Activated CD4-positive, alpha-beta T cell treated with anti-CD3 and anti-CD28 coated beads, Interleukin-2, amount 50 U/mL, for 4 hours (primary cell): ENCODE data around the gene GPRC5B.

Source experiments
- DNase-seq, 2 experiments: peaks; one replicate each; pipeline ENCODE4 v3.0.0-alpha.2; 2020

The GPRC5B gene

GRCh38 chr16:19896951-19897350, 12.3 kb upstream of the GPRC5B start:
- no peak for DNase-seq

DNA sequence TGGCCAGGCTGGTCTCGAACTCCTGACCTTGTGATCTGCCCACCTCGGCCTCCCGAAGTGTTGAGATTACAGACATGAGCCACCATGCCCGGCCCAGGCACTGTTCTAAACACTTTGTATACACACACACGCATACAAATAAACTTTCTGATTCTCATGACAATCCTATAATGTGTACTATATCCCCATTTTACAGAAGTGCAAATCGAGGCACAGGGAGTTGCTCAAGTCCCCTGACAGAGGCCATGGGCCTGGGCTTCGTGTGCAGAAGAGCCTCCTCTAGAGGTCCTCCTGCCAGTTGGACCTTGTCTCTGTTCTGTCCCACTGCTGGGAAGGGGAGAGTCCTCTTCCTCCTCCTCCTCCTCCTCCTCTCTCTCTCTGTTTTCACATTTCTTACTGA, 9.9 kb upstream of the GPRC5B start:
- DNase-seq, result no peak

DNA sequence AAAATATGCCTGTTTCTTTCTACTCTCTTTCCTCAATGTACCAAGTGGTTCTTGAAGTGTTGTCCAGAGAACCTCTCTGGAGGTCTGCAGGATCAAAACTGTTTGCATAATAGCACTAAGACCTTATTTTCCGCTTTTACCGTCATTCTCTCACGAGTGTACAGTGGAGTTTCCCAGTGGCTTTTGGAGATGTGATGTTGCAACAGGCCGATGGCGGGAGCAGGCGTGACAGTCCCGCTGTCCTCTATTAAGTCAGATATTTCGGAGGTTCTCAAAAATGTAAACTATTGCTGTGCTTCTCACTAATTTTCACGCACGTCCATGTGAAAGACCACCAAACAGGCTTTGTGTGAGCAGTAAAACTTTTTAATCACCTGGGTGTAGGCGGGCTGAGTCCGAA, 8.3 kb upstream of the GPRC5B start:
- no peak for DNase-seq

DNA sequence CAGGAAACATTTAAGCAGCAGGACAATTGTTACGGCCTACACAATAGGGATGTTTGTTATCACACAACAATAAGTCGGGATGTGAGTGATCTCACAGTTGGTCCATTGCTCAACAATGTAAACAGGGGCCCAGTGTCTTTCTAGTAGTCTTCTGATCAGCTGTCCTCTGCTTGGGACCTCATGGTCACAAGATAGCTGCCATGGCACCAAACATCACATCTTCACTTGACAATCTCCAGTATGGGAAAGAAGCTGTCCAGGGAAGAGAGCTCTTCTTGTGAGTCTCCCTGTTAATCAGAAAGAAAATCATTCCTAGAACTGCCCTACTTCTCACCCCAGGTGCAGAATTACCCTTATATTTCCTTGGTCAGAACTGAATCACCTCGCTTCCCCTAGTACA, 6.3 kb upstream of the GPRC5B start:
- DNase-seq, result no peak

DNA sequence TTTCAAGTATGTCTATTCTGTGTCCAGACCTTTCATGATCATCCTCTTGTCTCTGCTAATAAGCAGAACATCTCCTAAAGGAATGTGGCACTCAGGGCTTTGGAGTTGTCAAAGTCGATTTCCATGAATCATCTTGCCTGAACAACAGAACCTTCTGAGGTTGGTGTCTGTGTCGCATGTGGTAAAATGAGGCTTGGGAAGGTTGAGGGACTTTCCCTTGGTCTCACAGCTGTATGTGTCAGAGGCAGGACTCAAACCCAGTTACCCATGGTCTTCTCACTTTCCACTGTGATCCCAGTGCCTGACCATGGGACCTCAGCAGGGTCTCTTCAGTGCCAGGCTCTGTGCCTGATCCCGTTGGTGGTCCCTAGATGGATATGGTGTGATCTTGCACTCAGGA, 4.2 kb upstream of the GPRC5B start:
- DNase-seq, result no peak

GRCh38 chr16:19886073-19886941, 1.7 kb upstream of the GPRC5B start:
- peak; percentile 80 to 84 for DNase-seq

GRCh38 chr16:19885451-19886072, 914 bp upstream of the GPRC5B start:
- no peak for DNase-seq

GRCh38 chr16:19883966-19884485, 622 bp downstream of the GPRC5B start:
- DNase-seq, result no peak

GRCh38 chr16:19883296-19883965, 1.2 kb downstream of the GPRC5B start:
- DNase-seq, result no peak

- DNase-seq, result no peak
These were observed 2.0 kb downstream of the GPRC5B start for GRCh38 chr16:19882646-19883045.

- DNase-seq, result no peak
These were observed 2.5 kb downstream of the GPRC5B start for GRCh38 chr16:19882186-19882585.

DNA sequence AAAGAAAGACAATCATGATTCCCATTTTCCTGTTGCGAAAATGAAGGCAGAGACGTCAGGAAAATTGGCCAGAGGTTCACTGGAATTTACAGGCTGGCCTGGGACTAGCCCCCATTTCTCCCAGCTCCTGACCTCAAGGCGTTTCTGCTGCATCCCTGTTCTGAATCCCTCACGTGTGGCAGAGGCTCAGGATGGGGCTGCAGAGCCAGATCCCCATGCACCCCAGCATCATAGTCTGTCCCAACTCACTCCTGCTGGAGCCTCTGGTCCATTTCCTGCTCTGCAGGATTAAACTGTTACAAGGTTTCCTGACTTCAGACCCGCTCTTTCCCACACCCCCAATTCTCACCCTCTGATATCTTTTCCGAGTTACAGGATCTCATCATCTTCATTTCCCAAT, 2.9 kb downstream of the GPRC5B start:
- DNase-seq, result no peak

GRCh38 chr16:19881028-19881427, 3.6 kb downstream of the GPRC5B start:
- DNase-seq, result no peak

DNA sequence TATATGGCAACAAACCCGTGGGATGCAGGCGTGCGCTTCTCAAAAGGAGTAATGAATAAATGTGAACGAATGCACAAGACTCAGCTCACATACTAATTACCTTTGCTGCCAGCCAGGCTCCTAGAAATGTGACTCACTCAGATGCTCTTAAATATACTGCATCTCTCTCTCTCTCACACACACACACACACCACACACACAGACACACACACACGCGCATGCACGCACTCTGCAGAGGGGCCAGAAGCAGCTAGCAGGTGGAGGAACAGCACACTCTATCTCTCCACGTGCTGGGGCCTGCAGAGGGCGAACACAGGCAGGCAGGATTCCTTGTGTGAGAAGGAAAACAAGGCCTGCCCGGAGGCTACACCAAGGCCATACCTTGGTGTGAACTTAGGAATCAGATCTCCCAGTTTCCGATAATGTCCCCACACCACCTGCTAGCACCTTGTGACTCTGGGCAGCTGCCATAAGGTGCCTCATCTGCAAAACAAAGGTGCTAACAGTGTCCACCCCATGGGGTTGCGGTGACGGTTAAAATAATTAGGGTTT, 5.3 kb downstream of the GPRC5B start:
- no peak for DNase-seq

DNA sequence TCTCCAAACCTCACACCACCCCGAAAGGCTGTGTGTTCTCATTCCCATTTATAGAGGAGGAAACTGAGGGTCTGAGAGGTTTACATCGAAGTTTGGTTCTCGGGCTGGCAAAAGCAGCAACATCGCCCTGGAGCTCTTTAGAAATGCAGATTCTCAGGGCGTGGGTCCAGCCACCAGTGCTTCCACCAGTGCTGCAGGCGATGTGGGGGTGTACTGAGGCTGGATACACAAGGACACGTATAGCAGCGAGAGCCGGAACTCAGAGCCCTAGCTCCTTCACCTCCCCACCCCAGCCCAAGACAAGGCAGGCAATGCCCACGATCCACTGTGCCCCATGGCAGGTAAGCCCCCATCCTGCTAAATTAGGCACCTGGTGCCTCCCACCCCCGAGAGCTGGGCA, 5.9 kb downstream of the GPRC5B start:
- DNase-seq, result no peak

- DNase-seq, result no peak
These were observed 8.1 kb downstream of the GPRC5B start for GRCh38 chr16:19876501-19877059.

DNA sequence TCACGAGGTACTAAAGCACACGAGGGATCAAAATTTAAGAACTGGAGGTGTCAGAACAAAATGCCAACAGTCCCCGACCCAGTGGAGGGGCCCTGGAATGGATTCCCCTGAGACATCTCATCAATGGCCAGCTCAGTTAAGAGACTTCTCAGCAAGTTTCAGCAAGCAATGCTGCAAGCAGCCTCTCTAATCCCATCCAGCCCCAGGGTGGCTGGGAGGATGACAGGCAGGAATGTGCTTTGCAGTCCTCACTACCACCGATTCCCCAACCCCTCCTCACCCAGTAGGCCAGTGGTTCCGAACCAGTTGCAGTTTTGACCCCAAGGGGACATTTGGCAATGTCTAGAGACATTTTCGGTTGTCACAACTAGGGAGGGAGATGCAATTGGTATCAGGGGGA, 8.7 kb downstream of the GPRC5B start:
- DNase-seq, result no peak

GRCh38 chr16:19874851-19875546, 9.6 kb downstream of the GPRC5B start:
- no peak for DNase-seq

DNA sequence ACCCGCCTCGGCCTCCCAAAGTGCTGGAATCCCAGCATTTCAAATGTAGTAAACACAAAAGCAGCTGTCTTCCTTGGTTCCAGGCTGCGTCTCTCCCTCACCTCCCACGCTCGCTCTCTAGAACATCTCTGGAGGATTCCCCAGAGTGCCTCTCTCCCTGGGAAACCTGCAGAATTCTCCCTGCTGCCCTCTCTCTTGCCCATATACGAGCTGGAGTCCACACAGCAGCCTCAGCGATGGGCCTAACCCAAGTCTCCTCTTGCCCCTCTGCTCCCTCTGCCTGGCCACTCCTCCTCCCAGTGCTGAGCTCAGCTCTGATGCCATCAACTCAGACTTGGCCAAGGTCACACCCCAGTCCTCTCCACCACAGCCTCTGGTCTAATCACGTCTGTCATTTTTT, 10.6 kb downstream of the GPRC5B start:
- no peak for DNase-seq

DNA sequence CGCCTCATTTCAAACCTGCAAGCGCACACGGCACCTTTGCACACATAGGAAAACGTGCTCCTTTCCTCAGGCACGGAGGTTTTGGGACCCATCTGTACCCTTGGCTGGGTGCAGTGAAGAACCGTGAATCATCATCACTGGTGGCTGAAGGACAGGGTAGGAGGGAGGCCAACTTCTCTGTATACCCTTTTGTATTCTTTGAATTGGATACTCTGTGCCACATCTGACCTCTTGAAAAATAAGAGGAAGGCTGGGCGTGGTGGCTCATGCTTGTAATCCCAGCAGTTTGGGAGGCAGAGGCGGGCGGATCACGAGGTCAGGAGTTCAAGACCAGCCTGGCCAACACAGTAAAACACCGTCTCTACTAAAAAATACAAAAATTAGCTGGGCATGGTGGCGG, 11.7 kb downstream of the GPRC5B start:
- DNase-seq, result no peak

- DNase-seq, result no peak
These were observed 12.3 kb downstream of the GPRC5B start for GRCh38 chr16:19872179-19872863.

GRCh38 chr16:19871721-19872120, 12.9 kb downstream of the GPRC5B start:
- DNase-seq, result no peak
